NCI-H69 (cell line): ENCODE results near the gene POLD2.
"Not testable (repeated sequence)": the region's sequence is repeated elsewhere in the genome, so short reads cannot be mapped to it uniquely, and the experiment has no call there.

Source experiments
- DNase-seq: peaks from one replicate; lab custom pipeline; 2025; lab: John Stamatoyannopoulos, UW

The POLD2 gene

GRCh38 chr7:44138698-44139097 is 15.3 kb upstream of the POLD2 start:
- peak; percentile 65 for DNase-seq

- DNase-seq, result no peak
Observed at GRCh38 chr7:44136731-44137130, 13.4 kb upstream of the POLD2 start.

- no peak for DNase-seq
Observed at GRCh38 chr7:44134943-44135628, 11.7 kb upstream of the POLD2 start.

- DNase-seq, result no peak
Observed at GRCh38 chr7:44133295-44133694, 9.9 kb upstream of the POLD2 start.

- DNase-seq, result no peak
Observed at GRCh38 chr7:44132039-44132438, 8.7 kb upstream of the POLD2 start.

GRCh38 chr7:44131173-44132029 is 8.1 kb upstream of the POLD2 start:
- DNase-seq, result peak; percentile 71

GRCh38 chr7:44128721-44129582 is 5.6 kb upstream of the POLD2 start:
- no peak for DNase-seq

GRCh38 chr7:44127161-44127560 is 3.8 kb upstream of the POLD2 start:
- no peak for DNase-seq

GRCh38 chr7:44126574-44126973 is 3.2 kb upstream of the POLD2 start:
- not testable (repeated sequence) for DNase-seq

- DNase-seq, result no peak
Observed at GRCh38 chr7:44124822-44125202, 1.5 kb upstream of the POLD2 start.

GRCh38 chr7:44122529-44122928 is 819 bp downstream of the POLD2 start:
- no peak for DNase-seq

- DNase-seq, result no peak
Observed at GRCh38 chr7:44121761-44122420, 1.5 kb downstream of the POLD2 start.

- DNase-seq, result no peak
Observed at GRCh38 chr7:44120395-44120794, 3.0 kb downstream of the POLD2 start.

- no peak for DNase-seq
Observed at GRCh38 chr7:44119829-44120380, 3.4 kb downstream of the POLD2 start.

- no peak for DNase-seq
Observed at GRCh38 chr7:44117801-44118429, 5.4 kb downstream of the POLD2 start.

- DNase-seq, result no peak
Observed at GRCh38 chr7:44116789-44117666, 6.3 kb downstream of the POLD2 start.

- DNase-seq, result no peak
Observed at GRCh38 chr7:44116087-44116788, 7.1 kb downstream of the POLD2 start.

- DNase-seq, result no peak
Observed at GRCh38 chr7:44114586-44115310, 8.6 kb downstream of the POLD2 start.
